Neuron (in vitro differentiated cells): Measurements from ENCODE around the gene ATP2C2.

Experiments
- H2AFZ ChIP-seq: one replicate; pipeline ENCODE4 v1.6.1; 2013; ENCODE audit warnings: low read depth, mild to moderate bottlenecking, inconsistent platforms, low read length, moderate library complexity
- H3K27me3 ChIP-seq: one replicate; pipeline ENCODE4 v1.6.1; 2013; ENCODE audit warnings: low read length; ENCODE audit not compliant: insufficient read depth
- H3K36me3 ChIP-seq: one replicate; pipeline ENCODE4 v1.6.1; 2013; ENCODE audit warnings: low read length; ENCODE audit not compliant: insufficient read depth
- H3K4me1 ChIP-seq: one replicate; pipeline ENCODE4 v1.6.1; 2013; ENCODE audit warnings: low read length; ENCODE audit not compliant: insufficient read depth
- H3K4me3 ChIP-seq: 2 replicates; pipeline ENCODE4 v1.5.1; 2013; ENCODE audit warnings: mild to moderate bottlenecking, low read length, moderate library complexity
- H3K9me3 ChIP-seq: one replicate; pipeline ENCODE4 v1.6.1; 2013; ENCODE audit warnings: low read length

Gene ATP2C2

GRCh38 chr16:84489131-84489530 lies 120.8 kb downstream of the ATP2C2 start:
- H3K4me3 ChIP-seq, result no peak overlapping the region
- H3K27me3 ChIP-seq, result no peaks in the 10 kb centered on the region
- peaks cover 4% of the 10 kb centered on the region for H3K4me1 ChIP-seq
- H3K9me3 ChIP-seq, result peaks cover 12% of the 10 kb centered on the region
- peaks cover 52% of the 10 kb centered on the region for H3K36me3 ChIP-seq
- no peak overlapping the region for H2AFZ ChIP-seq

GRCh38 chr16:84495506-84495905 lies 127.2 kb downstream of the ATP2C2 start:
- H3K9me3 ChIP-seq, result peaks cover 27% of the 10 kb centered on the region
- peaks cover 59% of the 10 kb centered on the region for H3K36me3 ChIP-seq
- no peaks in the 10 kb centered on the region for H3K27me3 ChIP-seq

GRCh38 chr16:84496991-84497390 lies 128.7 kb downstream of the ATP2C2 start:
- no peak overlapping the region for H2AFZ ChIP-seq
- peaks cover 54% of the 10 kb centered on the region for H3K36me3 ChIP-seq

More at GRCh38 chr16:84495506-84495905, 127.2 kb downstream of the ATP2C2 start:
- Histone ChIP-seq H3K4me1 (no peaks in the 10 kb centered on the region), H3K4me3 (no peak overlapping the region), H2AFZ (no peak overlapping the region)

GRCh38 chr16:84497418-84498222 lies 129.3 kb downstream of the ATP2C2 start:
- Histone ChIP-seq H3K36me3 (peaks cover 51% of the 10 kb centered on the region), H2AFZ (no peak overlapping the region), H3K4me3 (no peak overlapping the region), H3K9me3 (peaks cover 25% of the 10 kb centered on the region), H3K4me1 (no peaks in the 10 kb centered on the region), H3K27me3 (no peaks in the 10 kb centered on the region)

More at GRCh38 chr16:84496991-84497390, 128.7 kb downstream of the ATP2C2 start:
- H3K9me3 ChIP-seq, result peaks cover 27% of the 10 kb centered on the region
- H3K4me3 ChIP-seq, result no peak overlapping the region
- no peaks in the 10 kb centered on the region for H3K27me3 ChIP-seq
- no peaks in the 10 kb centered on the region for H3K4me1 ChIP-seq

- Histone ChIP-seq H3K4me1 (no peaks in the 10 kb centered on the region), H3K9me3 (peaks cover 19% of the 10 kb centered on the region), H2AFZ (no peak overlapping the region), H3K36me3 (peaks cover 45% of the 10 kb centered on the region), H3K4me3 (no peak overlapping the region), H3K27me3 (no peaks in the 10 kb centered on the region)
These were observed 129.9 kb downstream of the ATP2C2 start for GRCh38 chr16:84498223-84498610.

GRCh38 chr16:84498859-84499620 lies 130.7 kb downstream of the ATP2C2 start:
- Histone ChIP-seq H2AFZ (no peak overlapping the region), H3K4me1 (peaks cover 7% of the 10 kb centered on the region), H3K36me3 (peaks cover 38% of the 10 kb centered on the region), H3K4me3 (no peak overlapping the region), H3K27me3 (no peaks in the 10 kb centered on the region), H3K9me3 (peaks cover 15% of the 10 kb centered on the region)

GRCh38 chr16:84499638-84500037 lies 131.3 kb downstream of the ATP2C2 start:
- Histone ChIP-seq H3K36me3 (peaks cover 33% of the 10 kb centered on the region), H2AFZ (no peak overlapping the region), H3K4me3 (no peak overlapping the region), H3K27me3 (no peaks in the 10 kb centered on the region), H3K9me3 (peaks cover 12% of the 10 kb centered on the region), H3K4me1 (peaks cover 8% of the 10 kb centered on the region)

GRCh38 chr16:84500531-84500930 lies 132.2 kb downstream of the ATP2C2 start:
- no peaks in the 10 kb centered on the region for H3K27me3 ChIP-seq
- H3K36me3 ChIP-seq, result peaks cover 27% of the 10 kb centered on the region
- H3K9me3 ChIP-seq, result peaks cover 5% of the 10 kb centered on the region
- H3K4me1 ChIP-seq, result peaks cover 16% of the 10 kb centered on the region
- H2AFZ ChIP-seq, result no peak overlapping the region
- H3K4me3 ChIP-seq, result no peak overlapping the region

- peaks cover 23% of the 10 kb centered on the region for H3K36me3 ChIP-seq
- no peaks in the 10 kb centered on the region for H3K27me3 ChIP-seq
- peaks cover 3% of the 10 kb centered on the region for H3K9me3 ChIP-seq
- peaks cover 16% of the 10 kb centered on the region for H3K4me1 ChIP-seq
- H2AFZ ChIP-seq, result no peak overlapping the region
- H3K4me3 ChIP-seq, result no peak overlapping the region
These were observed 132.9 kb downstream of the ATP2C2 start for GRCh38 chr16:84501077-84501735.

- H3K36me3 ChIP-seq, result peaks cover 14% of the 10 kb centered on the region
- H3K4me3 ChIP-seq, result no peak overlapping the region
- H2AFZ ChIP-seq, result no peak overlapping the region
- H3K4me1 ChIP-seq, result peaks cover 16% of the 10 kb centered on the region
- no peaks in the 10 kb centered on the region for H3K9me3 ChIP-seq
- no peaks in the 10 kb centered on the region for H3K27me3 ChIP-seq
These were observed 133.7 kb downstream of the ATP2C2 start for GRCh38 chr16:84502075-84502474.

- no peaks in the 10 kb centered on the region for H3K9me3 ChIP-seq
These were observed 134.2 kb downstream of the ATP2C2 start for GRCh38 chr16:84502581-84502980.

GRCh38 chr16:84503751-84504395 lies 135.5 kb downstream of the ATP2C2 start:
- Histone ChIP-seq H3K27me3 (no peaks in the 10 kb centered on the region), H2AFZ (peak overlapping the region; percentile 18), H3K36me3 (peaks cover 6% of the 10 kb centered on the region), H3K4me3 (peak overlapping the region; percentile 66), H3K4me1 (peaks cover 21% of the 10 kb centered on the region), H3K9me3 (no peaks in the 10 kb centered on the region)

More at GRCh38 chr16:84502581-84502980, 134.2 kb downstream of the ATP2C2 start:
- H2AFZ ChIP-seq, result no peak overlapping the region
- H3K36me3 ChIP-seq, result peaks cover 9% of the 10 kb centered on the region
- H3K27me3 ChIP-seq, result no peaks in the 10 kb centered on the region
- H3K4me1 ChIP-seq, result peaks cover 16% of the 10 kb centered on the region
- H3K4me3 ChIP-seq, result no peak overlapping the region
